ENCODE results near the gene MTSS2.

The MTSS2 gene

GRCh38 chr16:70685938-70686375 is at the start of gene MTSS2:
Gene MTSS2, minus strand, starts transcription at chr16:70686053. Its CDS starts 262 bp downstream, at chr16:70685791.
- DNase-seq (ENCODE audit: low read depth in 2 of 2), result no peak

- no peak for DNase-seq (ENCODE audit: low read depth in 2 of 2)
These were observed 49.5 kb upstream of the MTSS2 start for GRCh38 chr16:70735141-70735979.

- no peak for DNase-seq (ENCODE audit: low read depth in 2 of 2)
These were observed 48.8 kb upstream of the MTSS2 start for GRCh38 chr16:70734522-70735095.

- no peak for DNase-seq (ENCODE audit: low read depth in 2 of 2)
These were observed 45.1 kb upstream of the MTSS2 start for GRCh38 chr16:70730944-70731343.

GRCh38 chr16:70730031-70730430 is 44.2 kb upstream of the MTSS2 start:
- DNase-seq (ENCODE audit: low read depth in 2 of 2), result no peak

GRCh38 chr16:70729292-70729691 is 43.4 kb upstream of the MTSS2 start:
- no peak for DNase-seq (ENCODE audit: low read depth in 2 of 2)

- DNase-seq (ENCODE audit: low read depth in 2 of 2), result no peak
These were observed 42.3 kb upstream of the MTSS2 start for GRCh38 chr16:70728150-70728549.

- no peak for DNase-seq (ENCODE audit: low read depth in 2 of 2)
These were observed 41.1 kb upstream of the MTSS2 start for GRCh38 chr16:70726892-70727361.

- no peak for DNase-seq (ENCODE audit: low read depth in 2 of 2)
These were observed 40.3 kb upstream of the MTSS2 start for GRCh38 chr16:70725912-70726828.

GRCh38 chr16:70725024-70725911 is 39.4 kb upstream of the MTSS2 start:
- DNase-seq (ENCODE audit: low read depth in 2 of 2), result no peak

GRCh38 chr16:70724146-70725023 is 38.5 kb upstream of the MTSS2 start:
- no peak for DNase-seq (ENCODE audit: low read depth in 2 of 2)

- DNase-seq (ENCODE audit: low read depth in 2 of 2), result no peak
These were observed 37.9 kb upstream of the MTSS2 start for GRCh38 chr16:70723740-70724145.

GRCh38 chr16:70721202-70721963 is 35.5 kb upstream of the MTSS2 start:
- DNase-seq (ENCODE audit: low read depth in 2 of 2), result no peak

- DNase-seq (ENCODE audit: low read depth in 2 of 2), result no peak
These were observed 34.8 kb upstream of the MTSS2 start for GRCh38 chr16:70720425-70721201.

- no peak for DNase-seq (ENCODE audit: low read depth in 2 of 2)
These were observed 31.2 kb upstream of the MTSS2 start for GRCh38 chr16:70717065-70717464.

- no peak for DNase-seq (ENCODE audit: low read depth in 2 of 2)
These were observed 30.1 kb upstream of the MTSS2 start for GRCh38 chr16:70715860-70716357.

GRCh38 chr16:70715055-70715858 is 29.4 kb upstream of the MTSS2 start:
- no peak for DNase-seq (ENCODE audit: low read depth in 2 of 2)
